ENCODE results near the gene PRKAR2B. TPM values are rescaled to one million over a fixed set of nuclear protein-coding genes. Genes with fewer than 3 reads are reported as not detected.

The PRKAR2B gene
- total and polyA plus RNA-seq, 2 experiments from 2014 or later = 14.8 to 31.5 TPM

DNA sequence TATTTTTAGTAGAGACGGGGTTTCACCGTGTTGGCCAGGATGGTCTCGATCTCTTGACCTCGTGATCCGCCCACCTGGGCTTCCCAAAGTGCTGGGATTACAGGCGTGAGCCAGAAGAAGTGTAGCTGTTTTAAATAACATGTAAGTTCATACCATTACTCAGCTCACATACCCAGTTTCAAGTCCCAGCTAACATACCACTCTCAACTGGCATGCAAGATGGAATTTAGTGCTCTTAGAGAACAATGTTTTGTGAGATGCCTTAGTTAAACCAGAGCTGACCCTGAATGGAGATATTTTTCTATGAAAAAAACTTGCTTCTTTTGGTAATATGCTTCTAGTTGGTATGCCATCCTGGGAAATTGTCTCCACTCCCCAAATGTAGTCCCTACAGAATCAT, 161.6 kb downstream of the PRKAR2B start:
- H4K20me1 ChIP-seq (ENCODE audit: insufficient read depth, poor library complexity, severe bottlenecking) = no peaks in the 10 kb centered on the region
- H3K9me2 ChIP-seq (replicated peaks; ENCODE audit: insufficient read depth) = no peaks in the 10 kb centered on the region
- H3K36me3 ChIP-seq (replicated peaks; ENCODE audit: insufficient read depth, low read depth) = no peaks in the 10 kb centered on the region
- H3K79me2 ChIP-seq = no peaks in the 10 kb centered on the region
- H3K27me3 ChIP-seq = no peaks in the 10 kb centered on the region
- WGBS (ENCODE audit: low lambda C conversion rate, missing lambda C conversion rate) = 96% methylated on average over 6 of the region's 6 CpGs
- H3K9me3 ChIP-seq (ENCODE audit: low read depth) = no peaks in the 10 kb centered on the region
- H3K27ac ChIP-seq = no peak overlapping the region
- no peak overlapping the region for H2AFZ ChIP-seq
- no peak for DNase-seq (ENCODE audit: low spot score)
- H3K4me1 ChIP-seq (ENCODE audit: insufficient read depth) = no peaks in the 10 kb centered on the region
- no peak overlapping the region for H3K4me3 ChIP-seq
- H3K4me2 ChIP-seq = no peak overlapping the region
- TF ChIP-seq EZH2phosphoT487 (IDR thresholded peaks at IDR 0.05; ENCODE audit: low read depth, severe bottlenecking, unreplicated experiment) = no peak
- TF ChIP-seq EZH2 (IDR thresholded peaks at IDR 0.05; ENCODE audit: borderline replicate concordance) = no peak
- TF ChIP-seq, protein P1, sequence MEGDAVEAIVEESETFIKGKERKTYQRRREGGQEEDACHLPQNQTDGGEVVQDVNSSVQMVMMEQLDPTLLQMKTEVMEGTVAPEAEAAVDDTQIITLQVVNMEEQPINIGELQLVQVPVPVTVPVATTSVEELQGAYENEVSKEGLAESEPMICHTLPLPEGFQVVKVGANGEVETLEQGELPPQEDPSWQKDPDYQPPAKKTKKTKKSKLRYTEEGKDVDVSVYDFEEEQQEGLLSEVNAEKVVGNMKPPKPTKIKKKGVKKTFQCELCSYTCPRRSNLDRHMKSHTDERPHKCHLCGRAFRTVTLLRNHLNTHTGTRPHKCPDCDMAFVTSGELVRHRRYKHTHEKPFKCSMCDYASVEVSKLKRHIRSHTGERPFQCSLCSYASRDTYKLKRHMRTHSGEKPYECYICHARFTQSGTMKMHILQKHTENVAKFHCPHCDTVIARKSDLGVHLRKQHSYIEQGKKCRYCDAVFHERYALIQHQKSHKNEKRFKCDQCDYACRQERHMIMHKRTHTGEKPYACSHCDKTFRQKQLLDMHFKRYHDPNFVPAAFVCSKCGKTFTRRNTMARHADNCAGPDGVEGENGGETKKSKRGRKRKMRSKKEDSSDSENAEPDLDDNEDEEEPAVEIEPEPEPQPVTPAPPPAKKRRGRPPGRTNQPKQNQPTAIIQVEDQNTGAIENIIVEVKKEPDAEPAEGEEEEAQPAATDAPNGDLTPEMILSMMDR (IDR thresholded peaks at IDR 0.05; ENCODE audit: poor library complexity) = no peak

- no peak for DNase-seq (ENCODE audit: low spot score)
- H3K27ac ChIP-seq = no peak overlapping the region
- H2AFZ ChIP-seq = no peak overlapping the region
- H3K27me3 ChIP-seq = no peaks in the 10 kb centered on the region
- no peaks in the 10 kb centered on the region for H3K4me1 ChIP-seq (ENCODE audit: insufficient read depth)
- 96% methylated on average over 3 of the region's 3 CpGs for WGBS (ENCODE audit: low lambda C conversion rate, missing lambda C conversion rate)
- H3K36me3 ChIP-seq (replicated peaks; ENCODE audit: insufficient read depth, low read depth) = no peaks in the 10 kb centered on the region
- TF ChIP-seq EZH2phosphoT487 (IDR thresholded peaks at IDR 0.05; ENCODE audit: low read depth, severe bottlenecking, unreplicated experiment) (no peak), EZH2 (IDR thresholded peaks at IDR 0.05; ENCODE audit: borderline replicate concordance) (no peak)
- TF ChIP-seq, protein P1 (IDR thresholded peaks at IDR 0.05; ENCODE audit: poor library complexity) = no peak
- no peaks in the 10 kb centered on the region for H3K79me2 ChIP-seq
- H3K9me2 ChIP-seq (replicated peaks; ENCODE audit: insufficient read depth) = no peaks in the 10 kb centered on the region
- H3K4me2 ChIP-seq = no peak overlapping the region
- H4K20me1 ChIP-seq (ENCODE audit: insufficient read depth, poor library complexity, severe bottlenecking) = no peaks in the 10 kb centered on the region
- no peaks in the 10 kb centered on the region for H3K9me3 ChIP-seq (ENCODE audit: low read depth)
- no peak overlapping the region for H3K4me3 ChIP-seq
These were observed 162.2 kb downstream of the PRKAR2B start for GRCh38 chr7:107206706-107207105.

DNA sequence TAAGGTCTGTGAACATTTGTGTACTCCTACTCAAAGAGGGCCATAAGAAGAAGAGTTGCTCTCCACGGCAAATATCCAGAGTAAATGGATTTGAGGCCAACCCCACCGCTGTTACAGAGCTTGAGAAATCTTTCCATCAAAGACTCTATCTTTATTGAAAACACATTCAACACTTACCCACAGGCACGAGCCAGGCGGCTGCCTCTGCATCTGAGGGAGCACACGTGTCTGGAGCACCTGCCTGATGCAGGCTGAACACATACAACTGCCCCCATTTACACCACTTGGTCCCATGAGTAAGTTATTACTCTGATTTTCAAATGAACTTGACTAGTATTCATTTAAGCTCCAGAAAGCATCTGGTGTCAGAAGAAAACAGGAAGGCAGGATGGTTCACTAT, 163.0 kb downstream of the PRKAR2B start:
- WGBS (ENCODE audit: low lambda C conversion rate, missing lambda C conversion rate) = 93% methylated on average over 5 of the region's 5 CpGs
- H3K79me2 ChIP-seq = no peaks in the 10 kb centered on the region
- peak overlapping the region; percentile 33 for H3K27ac ChIP-seq
- no peak overlapping the region for H3K4me3 ChIP-seq
- H3K9me2 ChIP-seq (replicated peaks; ENCODE audit: insufficient read depth) = no peaks in the 10 kb centered on the region
- H3K27me3 ChIP-seq = no peaks in the 10 kb centered on the region
- no peak overlapping the region for H3K4me2 ChIP-seq
- TF ChIP-seq EZH2 (IDR thresholded peaks at IDR 0.05; ENCODE audit: borderline replicate concordance) = no peak
- no peak for TF ChIP-seq EZH2phosphoT487 (IDR thresholded peaks at IDR 0.05; ENCODE audit: low read depth, severe bottlenecking, unreplicated experiment)
- TF ChIP-seq, protein P1 (IDR thresholded peaks at IDR 0.05; ENCODE audit: poor library complexity) = no peak
- H3K9me3 ChIP-seq (ENCODE audit: low read depth) = no peaks in the 10 kb centered on the region
- no peaks in the 10 kb centered on the region for H3K4me1 ChIP-seq (ENCODE audit: insufficient read depth)
- H2AFZ ChIP-seq = no peak overlapping the region
- H3K36me3 ChIP-seq (replicated peaks; ENCODE audit: insufficient read depth, low read depth) = no peaks in the 10 kb centered on the region
- DNase-seq (ENCODE audit: low spot score) = no peak
- H4K20me1 ChIP-seq (ENCODE audit: insufficient read depth, poor library complexity, severe bottlenecking) = no peaks in the 10 kb centered on the region

All from hepatocyte (in vitro differentiated cells).